Body of pancreas (tissue), 4 donors: ENCODE measurements around the gene IGSF1. TPM values are rescaled to one million over a fixed set of nuclear protein-coding genes. Genes with fewer than 3 reads are reported as not detected.

Experiments
- ATAC-seq: fragments of 150-250 bp; one replicate; pipeline ENCODE4 v1.9.1; 2016
- DNase-seq, 4 donors: peaks; one replicate each; pipeline ENCODE4 v3.0.0-alpha.2; 2019
- H3K27ac ChIP-seq, 4 donors: fragments of 200-600 bp; sonication (generic); 1 replicate in 3 of 4; 2 replicates in 1 of 4; pipeline versions ENCODE4 v1.5.1 to v1.6.1; 2016 to 2019; ENCODE audit warnings: mild to moderate bottlenecking in 1 of 4, mixed read lengths in 1 of 4, moderate library complexity in 1 of 4
- H3K27me3 ChIP-seq, 2 donors: fragments of 200-600 bp; sonication (generic); one replicate each; pipeline ENCODE4 v1.6.0; 2016; ENCODE audit warnings: mild to moderate bottlenecking in 1 of 2
- H3K36me3 ChIP-seq, 2 donors: fragments of 200-600 bp; sonication (generic); replicated peaks in 1 of 2; 2 replicates each; pipeline ENCODE4 v1.5.1; 2016; ENCODE audit warnings: low read depth in 2 of 2; ENCODE audit not compliant: insufficient read depth in 1 of 2
- H3K4me1 ChIP-seq: fragments of 200-600 bp; sonication (generic); one replicate; pipeline ENCODE4 v1.6.0; 2016
- H3K4me3 ChIP-seq, 2 donors: fragments of 200-600 bp; sonication (generic); 1 replicate in 1 of 2; 2 replicates in 1 of 2; pipeline ENCODE4 v1.5.1; 2016 to 2019
- H3K9me3 ChIP-seq, 3 donors: fragments of 200-600 bp; sonication (generic); 1 replicate in 2 of 3; 2 replicates in 1 of 3; pipeline ENCODE4 v1.5.1; 2016
- CTCF ChIP-seq, 7 experiments: fragments of 450-650 bp in 4 of 7; fragments of 200-600 bp in 3 of 7; sonication (generic) in 3 of 7; IDR thresholded peaks; one replicate each; pipeline ENCODE4 v1.5.1; 2016 to 2019; ENCODE audit warnings: antibody characterized with exemption in 7 of 7
- POLR2A ChIP-seq, 3 donors: fragments of 450-650 bp; IDR thresholded peaks; one replicate each; pipeline ENCODE4 v1.6.1; 2016; ENCODE audit warnings: antibody characterized with exemption in 3 of 3, mild to moderate bottlenecking in 2 of 3
- WGBS, 2 donors: methylation state at CpG; one replicate each; pipeline ENCODE4 v1.1.5; 2017; 5-methylcytosine and 5-hydroxymethylcytosine counted together
- intact Hi-C: fragments of 100-400 bp; cut with DNase I; formaldehyde crosslinking; loops from one replicate; pipeline ENCODE4 v1.15.1; 2023
- total RNA-seq, 2 donors: library from RNA; depleted of rRNA; stranded (reverse); fragments of >200 nt; gene quantifications; one replicate each; pipeline ENCODE4 v1.1.0, GENCODE V29; 2016

Gene IGSF1
- total RNA-seq, 2 donors from 2014 or later, result 0.33 to 1.3 TPM

GRCh38 chrX:131322651-131323050, 33.5 kb upstream of the IGSF1 start:
- Histone ChIP-seq H3K27ac (no peak overlapping the region), H3K4me3 (no peak overlapping the region), H3K36me3 (no peaks in the 10 kb centered on the region), H3K9me3 (no peaks in the 10 kb centered on the region), H3K27me3 (no peaks in the 10 kb centered on the region), H3K4me1 (no peaks in the 10 kb centered on the region)
- ATAC-seq, result no peak
- intact Hi-C loops, result no loop called here
- DNase-seq, result no peak
- TF ChIP-seq CTCF (IDR thresholded peaks at IDR 0.05), result no peak
- no peak for TF ChIP-seq POLR2A (IDR thresholded peaks at IDR 0.05)
- 65 to 75% methylated on average over 3 of the region's 3 CpGs for WGBS, 2 donors

GRCh38 chrX:131317326-131317725, 28.2 kb upstream of the IGSF1 start:
- 69 to 70% methylated on average over 4 of the region's 4 CpGs for WGBS, 2 donors
- TF ChIP-seq CTCF (IDR thresholded peaks at IDR 0.05) (no peak), POLR2A (IDR thresholded peaks at IDR 0.05) (no peak)
- ATAC-seq, result no peak

GRCh38 chrX:131316260-131316659, 27.2 kb upstream of the IGSF1 start:
- Histone ChIP-seq H3K4me3 (no peak overlapping the region), H3K9me3 (no peaks in the 10 kb centered on the region), H3K27me3 (no peaks in the 10 kb centered on the region), H3K36me3 (no peaks in the 10 kb centered on the region), H3K27ac (no peak overlapping the region), H3K4me1 (no peaks in the 10 kb centered on the region)
- TF ChIP-seq CTCF (IDR thresholded peaks at IDR 0.05), result no peak
- no peak for TF ChIP-seq POLR2A (IDR thresholded peaks at IDR 0.05)
- 33 to 67% methylated on average over 1 of the region's 1 CpG for WGBS, 2 donors
- intact Hi-C loops, result no loop called here
- no peak for DNase-seq
- ATAC-seq, result no peak

More at GRCh38 chrX:131317326-131317725, 28.2 kb upstream of the IGSF1 start:
- Histone ChIP-seq H3K4me3 (no peak overlapping the region), H3K4me1 (no peaks in the 10 kb centered on the region), H3K27ac (no peak overlapping the region), H3K36me3 (no peaks in the 10 kb centered on the region), H3K9me3 (no peaks in the 10 kb centered on the region), H3K27me3 (no peaks in the 10 kb centered on the region)
- DNase-seq, result no peak
- intact Hi-C loops, result no loop called here

GRCh38 chrX:131308980-131309379, 19.9 kb upstream of the IGSF1 start:
- DNase-seq, result no peak
- Histone ChIP-seq H3K4me1 (no peaks in the 10 kb centered on the region), H3K4me3 (no peak overlapping the region), H3K27me3 (no peaks in the 10 kb centered on the region), H3K36me3 (no peaks in the 10 kb centered on the region), H3K27ac (no peak overlapping the region), H3K9me3 (no peaks in the 10 kb centered on the region)
- intact Hi-C loops, result no loop called here
- no peak for TF ChIP-seq CTCF (IDR thresholded peaks at IDR 0.05)
- no peak for TF ChIP-seq POLR2A (IDR thresholded peaks at IDR 0.05)
- no peak for ATAC-seq

- Histone ChIP-seq H3K9me3 (no peaks in the 10 kb centered on the region), H3K27me3 (no peaks in the 10 kb centered on the region), H3K4me1 (no peaks in the 10 kb centered on the region), H3K27ac (no peak overlapping the region), H3K36me3 (no peaks in the 10 kb centered on the region), H3K4me3 (no peak overlapping the region)
- ATAC-seq (no peak), DNase-seq (no peak)
- intact Hi-C loops, result no loop called here
- WGBS, 2 donors, result 8 to 30% methylated on average over 1 of the region's 1 CpG
- no peak for TF ChIP-seq POLR2A (IDR thresholded peaks at IDR 0.05)
- TF ChIP-seq CTCF (IDR thresholded peaks at IDR 0.05), result no peak
Measured at GRCh38 chrX:131306601-131307000, 17.5 kb upstream of the IGSF1 start.
